ENCODE results near the gene CYTH4. TPM values are rescaled to one million over a fixed set of nuclear protein-coding genes. Genes with fewer than 3 reads are reported as not detected.

The CYTH4 gene
- total RNA-seq, 2 donors from 2014 or later = 2.3 to 7.9 TPM

DNA sequence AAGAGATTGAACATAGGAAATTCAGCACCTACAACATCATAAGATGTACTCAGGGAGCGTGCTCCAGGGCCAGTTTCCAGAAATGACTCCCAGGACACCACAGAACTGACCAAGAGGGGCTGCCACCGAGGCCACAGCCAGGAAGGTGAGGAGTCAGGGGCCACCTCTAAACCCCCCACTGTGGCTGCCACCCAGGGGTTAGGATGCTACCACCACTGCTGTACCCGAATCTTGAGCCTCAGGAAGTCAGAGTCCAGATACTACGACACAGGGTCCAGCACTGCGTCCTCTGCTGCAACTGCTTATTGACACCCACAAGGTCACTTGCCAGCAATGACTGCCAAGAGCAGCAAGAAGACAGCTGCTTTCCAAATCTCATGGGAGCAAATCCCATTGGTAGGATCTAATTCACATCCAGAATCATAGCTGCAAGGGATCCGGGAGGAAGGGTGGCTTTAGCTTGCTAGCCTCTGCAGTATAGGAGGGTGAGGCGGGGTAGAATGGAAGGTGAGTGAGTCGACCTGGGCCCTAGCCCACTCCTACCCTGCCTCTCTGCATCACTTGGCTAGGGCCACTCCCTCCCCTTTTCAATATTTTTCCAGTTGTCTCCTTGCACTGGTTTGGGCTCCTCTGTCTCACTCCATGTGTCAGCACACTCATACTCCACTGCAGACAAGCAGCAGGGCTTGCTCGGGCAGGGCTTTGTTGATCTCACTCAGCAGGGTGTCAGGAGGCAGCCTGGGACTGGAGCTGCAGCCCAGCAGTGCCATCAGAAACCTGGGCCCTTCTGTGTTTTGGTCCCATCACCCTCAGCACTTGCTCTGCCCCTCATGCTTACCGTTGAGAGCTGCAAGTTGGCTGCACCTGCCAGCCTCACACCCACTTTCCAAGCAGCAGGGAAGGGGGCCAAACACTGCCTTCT lies 18.1 kb upstream of the CYTH4 start:
- no peak overlapping the region for H3K4me3 ChIP-seq
- TF ChIP-seq POLR2A (IDR thresholded peaks at IDR 0.05) = no peak
- 68 to 82% methylated on average over 10 of the region's 10 CpGs for WGBS, 2 donors
- no peak for DNase-seq
- H3K27me3 ChIP-seq = no peaks in the 10 kb centered on the region
- intact Hi-C loops (cut with DNase I) = no loop called here
- H3K4me1 ChIP-seq = peaks cover 4% of the 10 kb centered on the region
- H3K36me3 ChIP-seq (replicated peaks in 1 of 2; ENCODE audit: insufficient read depth in 1 of 2, low read depth in 2 of 2) = no peaks in the 10 kb centered on the region
- H3K27ac ChIP-seq = no peak overlapping the region
- H3K9me3 ChIP-seq = peaks cover 0 to 14% (median 0%) of the 10 kb centered on the region in 3 donors
- no peak for ATAC-seq

DNA sequence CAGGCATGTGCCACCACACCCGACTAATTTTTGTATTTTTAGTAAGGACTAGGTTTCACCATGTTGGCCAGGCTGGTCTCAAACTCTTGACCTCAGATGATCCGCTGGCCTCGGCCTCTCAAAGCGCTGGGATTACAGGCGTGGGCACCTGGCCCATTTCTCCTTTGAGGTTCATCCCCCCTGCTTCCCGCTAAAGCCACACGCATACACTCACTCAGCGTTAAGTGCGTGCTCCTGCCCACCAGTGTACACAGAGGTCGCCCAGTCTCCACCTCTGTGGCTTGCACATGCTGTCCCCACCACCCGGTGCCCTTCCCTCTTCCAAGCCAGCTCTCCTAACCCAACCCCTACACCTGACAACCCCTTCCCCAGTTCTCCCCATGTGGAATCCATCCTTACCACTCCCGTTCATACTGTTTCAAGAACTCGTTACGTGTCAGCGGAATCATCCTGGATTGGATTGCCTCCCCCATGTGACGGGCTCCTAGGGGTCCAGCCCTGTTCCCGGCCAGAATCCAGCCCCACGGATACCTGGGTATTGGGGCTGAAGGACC lies 15.7 kb upstream of the CYTH4 start:
- intact Hi-C loops (cut with DNase I) = no loop called here

DNA sequence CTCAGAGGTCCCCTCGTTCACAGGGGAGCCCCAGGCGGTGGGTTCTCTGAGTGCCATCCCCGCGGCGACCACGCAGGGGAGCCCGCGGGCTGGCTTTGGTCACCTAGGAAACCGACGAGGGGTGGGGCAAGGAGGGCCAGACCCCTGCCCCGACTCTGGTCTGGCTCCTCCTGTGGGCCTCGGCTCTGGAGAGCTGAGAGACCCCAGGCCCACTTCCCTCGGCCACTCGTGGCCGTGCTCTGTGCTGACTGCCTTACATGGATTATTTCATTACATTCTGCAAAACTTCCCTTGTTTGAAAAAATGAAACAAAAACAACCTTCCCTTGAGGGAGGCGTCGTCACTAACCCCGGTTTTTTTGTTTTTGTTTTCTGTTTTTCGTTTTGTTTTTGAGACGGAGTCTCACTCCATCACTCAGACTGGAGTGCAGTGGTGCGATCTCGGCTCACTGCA lies 15.1 kb upstream of the CYTH4 start:
- Histone ChIP-seq H3K27me3 (no peaks in the 10 kb centered on the region), H3K9me3 (peaks cover 0 to 14% (median 0%) of the 10 kb centered on the region in 3 donors), H3K27ac (peak overlapping the region in 1 of 4 donors; percentile 44), H3K36me3 (replicated peaks in 1 of 2; ENCODE audit: insufficient read depth in 1 of 2, low read depth in 2 of 2) (no peaks in the 10 kb centered on the region), H3K4me3 (no peak overlapping the region), H3K4me1 (no peaks in the 10 kb centered on the region)
- WGBS, 2 donors = 7 to 13% methylated on average over 13 to 21 of the region's 22 CpGs
- peak; percentile 56 for ATAC-seq
- intact Hi-C loops (cut with DNase I) = no loop called here
- peak in 1 of 4 donors; percentile 39 for DNase-seq
- TF ChIP-seq POLR2A (IDR thresholded peaks at IDR 0.05) = no peak
- TF ChIP-seq, protein P1, sequence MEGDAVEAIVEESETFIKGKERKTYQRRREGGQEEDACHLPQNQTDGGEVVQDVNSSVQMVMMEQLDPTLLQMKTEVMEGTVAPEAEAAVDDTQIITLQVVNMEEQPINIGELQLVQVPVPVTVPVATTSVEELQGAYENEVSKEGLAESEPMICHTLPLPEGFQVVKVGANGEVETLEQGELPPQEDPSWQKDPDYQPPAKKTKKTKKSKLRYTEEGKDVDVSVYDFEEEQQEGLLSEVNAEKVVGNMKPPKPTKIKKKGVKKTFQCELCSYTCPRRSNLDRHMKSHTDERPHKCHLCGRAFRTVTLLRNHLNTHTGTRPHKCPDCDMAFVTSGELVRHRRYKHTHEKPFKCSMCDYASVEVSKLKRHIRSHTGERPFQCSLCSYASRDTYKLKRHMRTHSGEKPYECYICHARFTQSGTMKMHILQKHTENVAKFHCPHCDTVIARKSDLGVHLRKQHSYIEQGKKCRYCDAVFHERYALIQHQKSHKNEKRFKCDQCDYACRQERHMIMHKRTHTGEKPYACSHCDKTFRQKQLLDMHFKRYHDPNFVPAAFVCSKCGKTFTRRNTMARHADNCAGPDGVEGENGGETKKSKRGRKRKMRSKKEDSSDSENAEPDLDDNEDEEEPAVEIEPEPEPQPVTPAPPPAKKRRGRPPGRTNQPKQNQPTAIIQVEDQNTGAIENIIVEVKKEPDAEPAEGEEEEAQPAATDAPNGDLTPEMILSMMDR (IDR thresholded peaks at IDR 0.05) = peak; percentile 27 to 62 (median 55)

More for the DNA sequence above, 15.7 kb upstream of the CYTH4 start:
- DNase-seq (no peak), ATAC-seq (no peak)
- WGBS, 2 donors = 36 to 46% methylated on average over 16 to 18 of the region's 18 CpGs
- Histone ChIP-seq H3K36me3 (replicated peaks in 1 of 2; ENCODE audit: insufficient read depth in 1 of 2, low read depth in 2 of 2) (no peaks in the 10 kb centered on the region), H3K9me3 (peaks cover 0 to 14% (median 0%) of the 10 kb centered on the region in 3 donors), H3K4me1 (no peaks in the 10 kb centered on the region), H3K27me3 (no peaks in the 10 kb centered on the region), H3K27ac (no peak overlapping the region), H3K4me3 (no peak overlapping the region)
- no peak for TF ChIP-seq POLR2A (IDR thresholded peaks at IDR 0.05)

DNA sequence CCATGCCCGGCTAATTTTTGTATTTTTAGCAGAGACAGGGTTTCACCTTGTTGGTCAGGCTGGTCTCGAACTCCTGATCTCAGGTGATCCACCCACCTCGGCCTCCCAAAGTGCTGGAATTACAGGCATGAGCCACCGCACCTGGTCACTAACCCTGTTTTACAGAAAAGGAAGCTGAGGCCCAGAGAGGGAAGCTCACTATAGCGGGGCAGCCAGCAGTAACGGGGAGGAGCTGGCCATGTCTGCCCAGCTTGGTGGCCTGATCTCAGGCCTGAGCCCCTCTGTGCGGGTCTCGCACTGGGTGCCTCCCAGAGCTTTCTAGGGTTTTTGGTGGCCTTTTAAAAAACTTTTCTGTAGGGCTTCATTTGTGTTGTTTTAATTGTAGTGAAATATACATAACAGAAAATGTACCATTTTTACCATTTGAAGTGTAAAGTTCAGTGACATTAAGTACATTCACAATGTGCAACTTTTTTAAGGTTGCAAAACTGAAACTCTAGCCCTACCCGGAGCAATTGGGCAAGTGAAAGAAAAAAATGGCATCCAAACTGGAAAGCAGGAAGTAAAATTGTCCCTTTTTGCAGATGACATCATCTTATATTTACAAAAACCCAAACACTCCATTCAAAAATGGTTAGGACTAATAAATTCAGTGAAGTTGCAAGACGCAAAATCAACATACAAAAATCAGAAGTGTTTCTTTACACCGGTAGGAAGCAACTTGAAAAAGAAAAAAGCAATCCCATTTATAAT lies 14.5 kb upstream of the CYTH4 start:
- TF ChIP-seq, protein P1 (IDR thresholded peaks at IDR 0.05) = no peak
- TF ChIP-seq POLR2A (IDR thresholded peaks at IDR 0.05) = no peak
- ATAC-seq (no peak), DNase-seq (no peak)
- Histone ChIP-seq H3K27ac (peak overlapping the region in 1 of 4 donors; percentile 44), H3K4me3 (no peak overlapping the region), H3K9me3 (peaks cover 0 to 14% (median 0%) of the 10 kb centered on the region in 3 donors), H3K4me1 (no peaks in the 10 kb centered on the region), H3K27me3 (no peaks in the 10 kb centered on the region), H3K36me3 (replicated peaks in 1 of 2; ENCODE audit: insufficient read depth in 1 of 2, low read depth in 2 of 2) (no peaks in the 10 kb centered on the region)
- intact Hi-C loops (cut with DNase I) = no loop called here
- 54 to 62% methylated on average over 11 of the region's 11 CpGs for WGBS, 2 donors

DNA sequence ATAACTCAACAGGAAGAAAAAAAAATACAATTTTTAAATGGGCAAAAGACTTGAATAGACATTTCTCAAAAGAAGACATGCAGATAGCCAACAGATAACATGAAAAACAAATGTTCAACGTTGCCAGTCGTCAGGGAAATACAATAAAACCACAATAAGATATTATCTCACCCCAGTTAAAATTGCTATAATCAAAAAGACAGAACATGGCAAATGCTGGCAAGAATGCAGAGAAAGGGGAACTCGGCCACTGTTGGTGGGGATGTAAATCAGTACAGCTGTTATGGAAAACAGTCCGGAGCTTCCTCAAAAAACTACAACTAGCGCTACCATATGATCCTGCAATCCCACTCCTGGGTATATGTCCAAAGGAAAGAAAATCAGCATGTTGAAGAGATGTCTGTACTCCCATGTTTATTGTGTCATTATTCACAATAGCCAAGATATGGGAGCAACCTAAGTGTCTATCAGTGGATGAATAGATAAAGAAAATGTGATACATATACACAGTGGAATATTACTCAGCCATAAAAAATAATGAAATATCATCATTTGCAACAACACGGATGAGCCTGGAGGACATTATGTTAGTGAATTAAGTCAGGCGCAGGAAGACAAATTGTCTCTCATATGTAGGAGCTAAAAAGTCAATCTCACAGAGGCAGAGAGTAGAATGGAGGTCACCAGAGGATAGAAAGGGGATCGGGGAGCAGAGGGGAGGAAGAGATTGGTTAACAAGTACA lies 12.2 kb upstream of the CYTH4 start:
- DNase-seq (peak in 1 of 4 donors; percentile 41), ATAC-seq (no peak)
- intact Hi-C loops (cut with DNase I) = no loop called here
- no peaks in the 10 kb centered on the region for H3K36me3 ChIP-seq (replicated peaks in 1 of 2; ENCODE audit: insufficient read depth in 1 of 2, low read depth in 2 of 2)
- no peak overlapping the region for H3K27ac ChIP-seq
- H3K4me1 ChIP-seq = no peaks in the 10 kb centered on the region
- 55 to 65% methylated on average over 8 of the region's 8 CpGs for WGBS, 2 donors
- no peak for TF ChIP-seq POLR2A (IDR thresholded peaks at IDR 0.05)
- TF ChIP-seq, protein P1 (IDR thresholded peaks at IDR 0.05) = no peak
- H3K9me3 ChIP-seq = no peaks in the 10 kb centered on the region
- H3K27me3 ChIP-seq = no peaks in the 10 kb centered on the region
- H3K4me3 ChIP-seq = no peak overlapping the region
